CD4-positive, alpha-beta memory T cell (primary cell): ENCODE results near the gene CLDN12. TPM values are rescaled to one million over a fixed set of nuclear protein-coding genes. Genes with fewer than 3 reads are reported as not detected.

Experiments used
- CTCF ChIA-PET: fragments of 350-600 bp; sonication (Branson Sonifier 250); formaldehyde crosslinking; loops from one replicate; lab custom pipeline; 2021; ENCODE audit warnings: inconsistent platforms; ENCODE audit not compliant: partially characterized antibody; lab: Charles Lee
- POLR2A ChIA-PET: fragments of 350-600 bp; sonication (Branson Sonifier 250); formaldehyde crosslinking; loops from one replicate; lab custom pipeline; 2021; ENCODE audit not compliant: partially characterized antibody; lab: Charles Lee
- DNase-seq, 5 donors: peaks; one replicate each; pipeline versions ENCODE4 v3.0.0 to v3.0.0-alpha.2; 2020 to 2022; ENCODE audit warnings: mixed read lengths in 1 of 5
- H3K27ac ChIP-seq: one replicate; pipeline ENCODE4 v1.7.0; 2013; ENCODE audit warnings: low read depth, low read length
- H3K27me3 ChIP-seq: 2 replicates; pipeline ENCODE4 v1.7.0; 2013; ENCODE audit warnings: mild to moderate bottlenecking, low read length, moderate library complexity; ENCODE audit not compliant: insufficient read depth
- H3K36me3 ChIP-seq: 2 replicates; pipeline ENCODE4 v1.7.0; 2013; ENCODE audit warnings: mild to moderate bottlenecking, low read length, moderate library complexity; ENCODE audit not compliant: insufficient read depth
- H3K4me1 ChIP-seq: 2 replicates; pipeline ENCODE4 v1.7.0; 2013; ENCODE audit warnings: mild to moderate bottlenecking, low read length, moderate library complexity; ENCODE audit not compliant: insufficient read depth
- H3K4me3 ChIP-seq, 2 donors: one replicate each; pipeline ENCODE4 v1.7.0; 2013; ENCODE audit warnings: low read length in 2 of 2, mild to moderate bottlenecking in 1 of 2
- H3K9me3 ChIP-seq, 2 donors: one replicate each; pipeline ENCODE4 v1.7.0; 2013; ENCODE audit warnings: low read length in 2 of 2, control low read depth in 1 of 2; ENCODE audit not compliant: control insufficient read depth in 1 of 2
- H3K27ac Mint-ChIP-seq, 7 donors: one replicate each; pipeline ENCODE4 v1.8.0; 2020 to 2021; ENCODE audit warnings: mixed read lengths in 7 of 7, mild to moderate bottlenecking in 6 of 7, inconsistent platforms in 3 of 7, moderate library complexity in 3 of 7
- H3K27me3 Mint-ChIP-seq, 2 donors: one replicate each; pipeline ENCODE4 v1.8.0; 2020 to 2021; ENCODE audit warnings: mixed read lengths in 2 of 2
- H3K36me3 Mint-ChIP-seq, 2 donors: one replicate each; pipeline ENCODE4 v1.8.0; 2020 to 2021; ENCODE audit warnings: mixed read lengths in 2 of 2, inconsistent platforms in 1 of 2, mild to moderate bottlenecking in 1 of 2
- H3K4me1 Mint-ChIP-seq, 4 donors: one replicate each; pipeline ENCODE4 v1.8.0; 2020 to 2021; ENCODE audit warnings: mixed read lengths in 4 of 4, mild to moderate bottlenecking in 1 of 4
- H3K4me3 Mint-ChIP-seq, 8 donors: one replicate each; pipeline ENCODE4 v1.8.0; 2020 to 2021; ENCODE audit warnings: mixed read lengths in 8 of 8, mild to moderate bottlenecking in 7 of 8, moderate library complexity in 6 of 8, inconsistent platforms in 3 of 8
- H3K9me3 Mint-ChIP-seq, 8 donors: one replicate each; pipeline ENCODE4 v1.8.0; 2020 to 2021; ENCODE audit warnings: mixed read lengths in 8 of 8, mild to moderate bottlenecking in 5 of 8, inconsistent platforms in 3 of 8, moderate library complexity in 1 of 8
- intact Hi-C: fragments of 100-400 bp; cut with micrococcal nuclease; formaldehyde crosslinking; loops from one replicate; pipeline ENCODE4 v1.15.1; 2023
- polyA plus RNA-seq, 2 donors: library from polyadenylated mRNA; unstranded; fragments of 300-500 nt; fragmentation: Illumina TruSeq; gene quantifications; one replicate each; pipeline ENCODE4 v1.2.3, GENCODE V29; 2021
- total RNA-seq, 2 experiments: library from RNA; stranded (reverse); gene quantifications; one replicate each; pipeline ENCODE4 v1.2.3, GENCODE V29; 2021

Gene CLDN12
- total and polyA plus RNA-seq, 4 experiments from 2014 or later: 0.29 to 6.1 (median 5.7) TPM; not detected in 1

GRCh38 chr7:90430614-90431460 is 27.6 kb downstream of the CLDN12 start:
- intact Hi-C loops: no loop called here
- Histone ChIP-seq H3K36me3 (no peaks in the 10 kb centered on the region), H3K27ac (no peak overlapping the region), H3K27me3 (no peaks in the 10 kb centered on the region), H3K4me1 (no peaks in the 10 kb centered on the region), H3K9me3 (peaks cover 0 to 4% of the 10 kb centered on the region in 2 donors), H3K4me3 (no peak overlapping the region)
- POLR2A ChIA-PET: no interaction called here
- Mint-ChIP-seq H3K27me3 (peaks cover 8 to 9% of the 10 kb centered on the region in 2 donors), H3K4me3 (no peak overlapping the region), H3K9me3 (peaks cover 0 to 3% (median 0%) of the 10 kb centered on the region in 8 donors), H3K36me3 (peaks cover 0 to 5% of the 10 kb centered on the region in 2 donors), H3K27ac (peak overlapping the region in 1 of 7 donors; percentile 43), H3K4me1 (no peaks in the 10 kb centered on the region)
- CTCF ChIA-PET: interaction anchor here (1.1 to 7.1 kb wide), 4 partner anchors 14 to 278 kb away, joined by 3 to 122 read pairs (median 4); partner anchors contain the start of gene STEAP1
- no peak for DNase-seq

DNA sequence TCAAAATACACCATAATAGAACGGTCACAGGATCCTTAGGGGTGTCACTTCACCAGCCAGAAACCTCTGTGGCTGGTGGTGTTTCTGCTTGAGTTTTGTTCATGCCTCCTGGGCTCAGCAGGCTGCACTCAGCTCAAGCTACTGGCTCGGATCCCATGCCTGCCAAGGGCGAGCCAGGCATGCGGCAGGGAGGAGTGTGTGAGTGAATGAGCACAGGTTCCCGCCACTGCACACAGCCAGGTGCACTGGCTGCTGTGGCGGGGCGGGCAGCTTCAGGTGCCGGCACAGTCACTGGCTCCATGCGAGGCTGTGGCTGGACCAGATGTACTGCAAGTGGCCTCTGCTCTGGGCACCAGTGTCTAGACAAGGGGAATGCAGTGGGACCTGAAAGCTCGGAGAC is 29.5 kb downstream of the CLDN12 start:
- Mint-ChIP-seq H3K9me3 (peaks cover 0 to 6% (median 0%) of the 10 kb centered on the region in 8 donors), H3K27ac (no peak overlapping the region), H3K4me1 (no peaks in the 10 kb centered on the region), H3K27me3 (peaks cover 8 to 11% of the 10 kb centered on the region in 2 donors), H3K4me3 (no peak overlapping the region), H3K36me3 (peaks cover 0 to 5% of the 10 kb centered on the region in 2 donors)
- Histone ChIP-seq H3K4me1 (no peaks in the 10 kb centered on the region), H3K36me3 (no peaks in the 10 kb centered on the region), H3K27me3 (no peaks in the 10 kb centered on the region), H3K9me3 (peaks cover 0 to 4% of the 10 kb centered on the region in 2 donors), H3K27ac (no peak overlapping the region), H3K4me3 (no peak overlapping the region)
- DNase-seq: no peak
- intact Hi-C loops: no loop called here
- ChIA-PET POLR2A (no interaction called here), CTCF (interaction anchor here (0.9 to 1.9 kb wide), 2 partner anchors 10 to 279 kb away, joined by 4 to 5 read pairs; partner anchors contain the start of gene STEAP1)

- Mint-ChIP-seq H3K27me3 (peaks cover 8 to 11% of the 10 kb centered on the region in 2 donors), H3K4me3 (no peak overlapping the region), H3K36me3 (peaks cover 0 to 5% of the 10 kb centered on the region in 2 donors), H3K9me3 (peaks cover 0 to 6% (median 0%) of the 10 kb centered on the region in 8 donors), H3K4me1 (no peaks in the 10 kb centered on the region), H3K27ac (no peak overlapping the region)
- no peak for DNase-seq
- Histone ChIP-seq H3K27ac (no peak overlapping the region), H3K4me1 (no peaks in the 10 kb centered on the region), H3K9me3 (peaks cover 0 to 4% of the 10 kb centered on the region in 2 donors), H3K27me3 (no peaks in the 10 kb centered on the region), H3K36me3 (no peaks in the 10 kb centered on the region), H3K4me3 (no peak overlapping the region)
- intact Hi-C loops: no loop called here
- CTCF ChIA-PET: interaction anchor here (0.9 to 1.9 kb wide), 2 partner anchors 9 to 279 kb away, joined by 4 to 5 read pairs; partner anchors contain the start of gene STEAP1
- POLR2A ChIA-PET: no interaction called here
Measured at GRCh38 chr7:90433221-90433620, 30.0 kb downstream of the CLDN12 start.

DNA sequence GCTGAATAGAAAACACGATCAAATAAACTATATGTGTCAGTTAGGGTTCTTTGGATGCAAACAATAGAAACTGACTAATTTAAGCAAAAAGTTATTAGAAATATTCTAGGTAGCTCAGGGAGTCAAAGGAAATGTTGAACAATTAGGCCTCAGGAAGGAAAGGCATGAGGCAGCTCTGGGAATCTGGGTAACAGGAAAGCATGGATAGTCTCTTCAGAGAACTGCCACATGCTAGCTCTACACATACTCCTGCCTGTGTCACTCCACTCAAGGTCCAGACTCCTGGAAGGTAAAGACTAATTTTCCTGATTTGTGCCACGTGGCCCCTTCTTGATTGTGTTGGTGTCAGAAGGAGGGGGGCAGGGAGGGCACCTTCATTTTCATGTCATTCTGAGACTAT is 42.4 kb downstream of the CLDN12 start:
- DNase-seq: no peak
- no peak overlapping the region for H3K4me3 ChIP-seq
- Mint-ChIP-seq H3K4me1 (no peaks in the 10 kb centered on the region), H3K27me3 (peaks cover 2 to 3% of the 10 kb centered on the region in 2 donors), H3K9me3 (no peaks in the 10 kb centered on the region), H3K4me3 (no peak overlapping the region), H3K27ac (no peak overlapping the region), H3K36me3 (no peaks in the 10 kb centered on the region)
- ChIA-PET POLR2A (no interaction called here), CTCF (interaction anchor here (1.0 to 3.5 kb wide), 3 partner anchors 8 to 18 kb away, joined by 3 to 14 read pairs (median 3); no protein-coding TSS in a partner anchor)
- no peaks in the 10 kb centered on the region for H3K27me3 ChIP-seq
- intact Hi-C loops: no loop called here
- H3K9me3 ChIP-seq: no peaks in the 10 kb centered on the region
- H3K27ac ChIP-seq: no peak overlapping the region
- H3K4me1 ChIP-seq: no peaks in the 10 kb centered on the region
- no peaks in the 10 kb centered on the region for H3K36me3 ChIP-seq

- H3K27me3 ChIP-seq: no peaks in the 10 kb centered on the region
- intact Hi-C loops: no loop called here
- no peak overlapping the region for H3K27ac ChIP-seq
- POLR2A ChIA-PET: no interaction called here
- Mint-ChIP-seq H3K4me1 (no peaks in the 10 kb centered on the region), H3K27ac (no peak overlapping the region), H3K27me3 (peaks cover 2 to 3% of the 10 kb centered on the region in 2 donors), H3K4me3 (no peak overlapping the region), H3K9me3 (no peaks in the 10 kb centered on the region), H3K36me3 (no peaks in the 10 kb centered on the region)
- no peak for DNase-seq
- CTCF ChIA-PET: interaction anchor here (0.7 to 3.5 kb wide), 2 partner anchors 18 to 182 kb away, joined by 3 to 14 read pairs; no protein-coding TSS in a partner anchor
- no peaks in the 10 kb centered on the region for H3K36me3 ChIP-seq
- no peak overlapping the region for H3K4me3 ChIP-seq
- no peaks in the 10 kb centered on the region for H3K4me1 ChIP-seq
- H3K9me3 ChIP-seq: no peaks in the 10 kb centered on the region
Measured at GRCh38 chr7:90446137-90446899, 43.1 kb downstream of the CLDN12 start.

DNA sequence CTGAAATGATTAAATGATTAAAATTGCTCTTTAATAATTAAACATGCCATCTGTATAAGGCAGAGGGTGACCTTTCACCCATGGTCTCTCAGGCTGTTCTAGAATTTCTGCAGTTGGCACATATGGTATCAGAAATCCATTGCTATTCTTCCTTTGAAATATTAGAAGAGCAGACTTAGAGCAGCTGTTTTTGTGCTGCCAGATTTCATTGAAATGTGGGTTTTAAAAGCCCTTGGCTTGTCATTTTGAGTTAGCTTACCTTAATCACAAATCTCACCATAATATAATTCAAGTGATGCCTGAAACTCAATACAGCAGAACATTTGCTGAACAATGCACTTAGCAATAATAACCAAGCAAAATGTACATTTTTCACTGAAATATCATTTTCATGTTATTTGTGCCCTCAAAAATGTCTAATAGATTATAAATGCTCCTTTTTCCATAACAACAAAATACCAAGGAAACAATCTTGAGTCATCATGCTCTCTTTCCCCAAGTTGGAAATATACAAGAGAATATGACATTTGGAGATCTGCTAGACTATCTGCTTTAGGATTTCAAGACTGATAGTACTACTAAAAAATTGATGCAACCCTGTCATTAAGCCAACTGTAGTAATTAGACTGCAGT is 50.1 kb downstream of the CLDN12 start:
- H3K4me1 Mint-ChIP-seq: peaks cover 6 to 7% (median 6%) of the 10 kb centered on the region in 4 donors
- H3K27ac ChIP-seq: no peak overlapping the region
- intact Hi-C loops: loop anchor here (10.0 kb wide), 2 partner anchors 141 to 581 kb away; partner anchors contain the start of gene CDK14
- DNase-seq: no peak
- H3K4me3 Mint-ChIP-seq: no peak overlapping the region
- no peaks in the 10 kb centered on the region for H3K36me3 Mint-ChIP-seq
- H3K4me1 ChIP-seq: peaks cover 7% of the 10 kb centered on the region
- H3K36me3 ChIP-seq: no peaks in the 10 kb centered on the region
- no peaks in the 10 kb centered on the region for H3K27me3 ChIP-seq
- CTCF ChIA-PET: interaction anchor here (1.0 to 1.4 kb wide), 5 partner anchors 8 to 26 kb away, joined by 3 to 6 read pairs (median 4); no protein-coding TSS in a partner anchor
- H3K27me3 Mint-ChIP-seq: peaks cover 5 to 14% of the 10 kb centered on the region in 2 donors
- H3K9me3 ChIP-seq: no peaks in the 10 kb centered on the region
- no peaks in the 10 kb centered on the region for H3K9me3 Mint-ChIP-seq
- no peak overlapping the region for H3K4me3 ChIP-seq
- POLR2A ChIA-PET: no interaction called here
- H3K27ac Mint-ChIP-seq: no peak overlapping the region
